ENCODE results near the gene NOTCH3.

NOTCH3 gene

GRCh38 chr19:15175609-15176008, 25.2 kb downstream of the NOTCH3 start:
- TF ChIP-seq CTCF (IDR thresholded peaks at IDR 0.05) = no peak

DNA sequence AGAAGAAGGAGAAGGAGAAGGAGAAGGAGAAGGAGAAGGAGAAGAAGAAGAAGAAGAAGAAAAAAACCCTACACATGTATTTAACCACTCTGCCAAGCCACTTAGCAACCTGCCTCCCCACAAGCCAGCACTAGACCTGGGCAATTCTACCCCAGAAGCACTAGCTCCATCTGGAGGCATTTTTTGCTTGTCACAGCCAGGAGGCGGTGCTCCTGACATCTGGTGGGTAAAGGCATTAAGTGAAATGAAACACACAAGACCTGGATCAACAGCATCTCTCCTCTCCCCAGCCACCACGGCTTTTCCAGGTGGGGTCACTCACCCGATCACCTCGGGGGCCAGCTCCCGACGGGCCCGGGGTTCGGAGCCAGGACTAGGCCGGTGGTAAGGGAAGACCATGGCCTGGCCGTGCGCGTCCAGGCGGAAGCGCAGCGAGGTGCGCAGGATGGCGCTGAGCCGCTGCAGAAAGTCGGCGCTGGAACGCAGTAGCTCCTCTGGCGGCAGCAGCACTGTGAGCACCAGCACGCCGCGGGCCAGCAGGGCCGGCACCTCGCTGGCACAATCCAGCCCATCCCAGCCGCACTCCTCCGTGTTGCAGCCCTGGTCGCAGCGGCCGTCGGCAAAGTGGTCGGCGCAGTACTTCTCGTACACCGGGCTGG, 26.9 kb downstream of the NOTCH3 start:
- Histone ChIP-seq H3K36me3 (peaks cover 74 to 96% (median 82%) of the 10 kb centered on the region in 3 donors), H3K4me1 (peaks cover 0 to 21% (median 12%) of the 10 kb centered on the region in 4 donors), H3K27ac (no peak overlapping the region), H3K9me3 (no peaks in the 10 kb centered on the region), H3K4me3 (no peak overlapping the region), H3K27me3 (no peaks in the 10 kb centered on the region)
- intact Hi-C loops (cut with DNase I; ENCODE audit: low total_unique reads) = loop anchor here (10.0 kb wide), 2 partner anchors 261 to 381 kb away; no protein-coding TSS in a partner anchor
- no peak for DNase-seq
- TF ChIP-seq CTCF (IDR thresholded peaks at IDR 0.05) = no peak

More at GRCh38 chr19:15175609-15176008, 25.2 kb downstream of the NOTCH3 start:
- Histone ChIP-seq H3K4me3 (no peak overlapping the region), H3K4me1 (peaks cover 0 to 33% (median 12%) of the 10 kb centered on the region in 4 donors), H3K36me3 (peaks cover 72 to 96% (median 81%) of the 10 kb centered on the region in 3 donors), H3K27ac (peak overlapping the region; percentile 22 to 57), H3K27me3 (no peaks in the 10 kb centered on the region), H3K9me3 (no peaks in the 10 kb centered on the region)
- no peak for DNase-seq
- intact Hi-C loops (cut with DNase I; ENCODE audit: low total_unique reads) = loop anchor here (2.0 to 10.0 kb wide), 4 partner anchors 75 to 379 kb away; partner anchors contain the start of gene AKAP8

DNA sequence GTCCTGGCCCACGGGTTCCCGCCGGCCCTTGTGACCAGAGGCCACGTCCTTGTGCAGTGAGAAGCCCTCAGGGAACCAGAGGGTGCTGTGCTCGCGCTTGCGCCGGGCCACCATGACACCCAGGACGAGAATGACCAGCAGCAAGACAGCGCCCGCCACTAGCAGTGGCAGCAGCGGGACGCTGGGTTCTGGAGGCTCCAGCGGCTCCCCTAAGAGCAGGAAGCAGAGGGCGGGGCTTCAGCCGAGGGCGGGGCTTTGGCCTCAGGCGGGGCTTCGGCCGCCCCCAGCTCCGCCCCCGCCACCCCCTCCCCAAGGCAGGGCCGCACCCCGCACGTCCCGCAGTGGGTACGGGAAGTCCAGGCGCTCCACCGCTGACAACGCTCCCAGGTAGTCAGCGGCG, 30.4 kb downstream of the NOTCH3 start:
- Histone ChIP-seq H3K9me3 (peaks cover 0 to 6% (median 5%) of the 10 kb centered on the region in 3 donors), H3K27me3 (no peaks in the 10 kb centered on the region), H3K4me3 (no peak overlapping the region), H3K27ac (peak overlapping the region; percentile 33 to 43), H3K36me3 (peaks cover 90 to 100% (median 92%) of the 10 kb centered on the region in 3 donors), H3K4me1 (no peaks in the 10 kb centered on the region)
- TF ChIP-seq CTCF (IDR thresholded peaks at IDR 0.05) = no peak
- no peak for DNase-seq
- intact Hi-C loops (cut with DNase I; ENCODE audit: low total_unique reads) = loop anchor here (10.0 kb wide), 2 partner anchors 264 to 384 kb away; no protein-coding TSS in a partner anchor

DNA sequence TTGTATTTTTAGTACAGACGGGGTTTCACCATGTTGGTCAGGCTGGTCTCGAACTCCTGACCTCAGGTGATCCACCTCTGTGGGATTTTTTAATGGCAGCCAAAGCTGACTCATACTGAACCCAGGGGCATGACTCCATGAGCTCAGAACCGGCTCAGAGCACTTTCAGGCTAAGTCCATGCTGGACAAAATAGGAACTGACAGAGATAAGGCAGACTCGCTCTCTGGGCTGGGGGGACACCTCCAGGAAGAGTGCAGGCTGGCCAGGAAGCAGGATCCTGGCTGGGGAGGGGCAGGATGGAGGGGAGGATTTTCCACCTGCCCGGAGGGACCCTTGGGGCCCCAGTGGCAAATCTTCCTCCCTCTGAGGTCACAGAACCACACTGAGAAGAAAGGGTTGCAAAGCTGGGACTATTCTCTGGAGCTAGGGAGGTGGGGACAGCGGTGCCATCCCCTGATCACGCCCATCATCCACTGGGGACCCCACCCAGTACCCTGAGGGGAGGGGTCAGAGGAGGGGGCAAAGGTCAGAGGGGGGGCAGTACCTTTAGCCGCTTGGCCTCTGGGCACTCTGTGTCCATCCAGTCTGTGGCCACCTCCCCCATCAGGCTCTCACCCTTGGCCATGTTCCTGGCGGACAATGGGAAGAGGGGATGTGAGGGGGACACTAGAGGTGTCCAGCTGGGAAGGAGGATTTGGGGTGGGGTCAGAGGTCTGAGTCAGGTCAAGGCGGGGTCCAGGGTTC, 31.1 kb downstream of the NOTCH3 start:
- Histone ChIP-seq H3K27ac (peak overlapping the region; percentile 33 to 43), H3K27me3 (no peaks in the 10 kb centered on the region), H3K4me1 (no peaks in the 10 kb centered on the region), H3K4me3 (no peak overlapping the region), H3K9me3 (peaks cover 0 to 10% (median 8%) of the 10 kb centered on the region in 3 donors), H3K36me3 (peaks cover 91 to 100% (median 93%) of the 10 kb centered on the region in 3 donors)
- no peak for TF ChIP-seq CTCF (IDR thresholded peaks at IDR 0.05)
- no peak for DNase-seq
- intact Hi-C loops (cut with DNase I; ENCODE audit: low total_unique reads) = loop anchor here (10.0 kb wide), 2 partner anchors 265 to 385 kb away; no protein-coding TSS in a partner anchor

DNA sequence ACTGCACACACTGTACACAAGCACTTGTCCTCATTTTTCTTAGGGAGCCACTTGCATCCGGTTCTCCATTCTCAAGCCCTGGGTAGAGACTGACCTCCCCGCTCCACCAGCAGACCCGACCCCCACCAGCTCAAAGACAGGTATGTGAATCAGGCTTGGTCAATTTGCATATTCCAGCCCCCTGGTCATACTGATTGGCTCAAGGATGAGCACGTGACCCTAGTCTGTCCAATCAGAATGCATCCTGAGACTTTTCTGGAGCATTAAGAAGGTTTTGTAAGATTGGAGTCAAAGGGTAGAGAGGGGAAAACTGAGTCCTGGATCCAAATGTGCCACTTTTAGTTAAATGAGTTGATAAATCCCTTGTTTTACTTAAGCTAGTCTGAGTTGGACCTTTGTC, 34.1 kb downstream of the NOTCH3 start:
- no peak for TF ChIP-seq CTCF (IDR thresholded peaks at IDR 0.05)
- DNase-seq = no peak
- Histone ChIP-seq H3K27me3 (no peaks in the 10 kb centered on the region), H3K36me3 (peaks cover 98 to 100% (median 98%) of the 10 kb centered on the region in 3 donors), H3K4me1 (no peaks in the 10 kb centered on the region), H3K27ac (no peak overlapping the region), H3K9me3 (peaks cover 0 to 10% (median 8%) of the 10 kb centered on the region in 3 donors), H3K4me3 (no peak overlapping the region)
- intact Hi-C loops (cut with DNase I; ENCODE audit: low total_unique reads) = no loop called here

Data from tibial artery (tissue), 4 donors.